H1 (cell line): ENCODE measurements around the gene RAD50. TPM values are rescaled to one million over a fixed set of nuclear protein-coding genes. Genes with fewer than 3 reads are reported as not detected.

Experiments used
- CTCF ChIA-PET: fragments of 300-600 bp; sonication (Branson Sonifier 250); formaldehyde crosslinking; loops from one replicate; lab custom pipeline; 2021; ENCODE audit not compliant: partially characterized antibody; lab: Charles Lee
- POLR2A ChIA-PET: fragments of 300-600 bp; sonication (Branson Sonifier 250); formaldehyde crosslinking; loops from one replicate; lab custom pipeline; 2021; ENCODE audit warnings: inconsistent platforms; ENCODE audit not compliant: partially characterized antibody; lab: Charles Lee
- DNase-seq, 2 experiments: peaks; one replicate each; pipeline versions ENCODE4 v3.0.0 to v3.0.0-alpha.2; 2010 to 2022; ENCODE audit warnings: low spot score in 2 of 2, low read depth in 1 of 2, mixed read lengths in 1 of 2
- FAIRE-seq: peaks from 2 replicates; lab custom pipeline; 2011; peaks lifted over from hg19 to GRCh38; lab: Jason Lieb, UNC
- H2AFZ ChIP-seq: 2 replicates; pipeline ENCODE4 v1.8.1; 2012; ENCODE audit warnings: low read length, inconsistent platforms
- H2AK5ac ChIP-seq: 2 replicates; pipeline ENCODE4 v1.6.1; 2013; ENCODE audit warnings: low read depth, low read length
- H2BK120ac ChIP-seq: replicated peaks from 2 replicates; pipeline ENCODE3; 2013; ENCODE audit warnings: low read depth, low read length, inconsistent platforms
- H2BK12ac ChIP-seq: 2 replicates; pipeline ENCODE4 v1.6.1; 2013; ENCODE audit warnings: low read depth, low read length
- H2BK15ac ChIP-seq: 2 replicates; pipeline ENCODE4 v1.6.1; 2013; ENCODE audit warnings: low read length
- H2BK20ac ChIP-seq: 2 replicates; pipeline ENCODE4 v1.6.1; 2013; ENCODE audit warnings: low read length
- H2BK5ac ChIP-seq: 2 replicates; pipeline ENCODE4 v1.6.1; 2013; ENCODE audit warnings: low read depth, low read length
- H3K14ac ChIP-seq: 2 replicates; pipeline ENCODE4 v1.6.1; 2013; ENCODE audit warnings: inconsistent platforms; ENCODE audit not compliant: insufficient read length
- H3K18ac ChIP-seq: 2 replicates; pipeline ENCODE4 v1.6.1; 2013; ENCODE audit warnings: low read length; ENCODE audit errors: extremely low read depth
- H3K23ac ChIP-seq: 2 replicates; pipeline ENCODE4 v1.6.1; 2013; ENCODE audit warnings: inconsistent platforms; ENCODE audit not compliant: insufficient read length
- H3K23me2 ChIP-seq: 2 replicates; pipeline ENCODE4 v1.6.1; 2013; ENCODE audit warnings: low read depth, low read length
- H3K27ac ChIP-seq: 2 replicates; pipeline ENCODE4 v1.6.1; 2011; ENCODE audit warnings: low read depth, low read length, inconsistent platforms
- H3K27me3 ChIP-seq, 4 experiments: replicated peaks in 1 of 4; 1 replicate in 1 of 4; 2 replicates in 3 of 4; pipeline versions ENCODE4 v1.6.1 to v1.8.1; 2011 to 2013; ENCODE audit warnings: low read length in 3 of 4, mild to moderate bottlenecking in 3 of 4, inconsistent platforms in 2 of 4, mixed read lengths in 2 of 4, moderate library complexity in 1 of 4; ENCODE audit not compliant: control insufficient read depth in 3 of 4, insufficient read depth in 3 of 4; ENCODE audit errors: extremely low read depth in 1 of 4
- H3K36me3 ChIP-seq, 4 experiments: 2 replicates each; pipeline versions ENCODE4 v1.6.1 to v1.8.1; 2011 to 2013; ENCODE audit warnings: mild to moderate bottlenecking in 4 of 4, low read length in 3 of 4, moderate library complexity in 2 of 4, control low read depth in 1 of 4, inconsistent platforms in 1 of 4; ENCODE audit not compliant: insufficient read depth in 4 of 4, control insufficient read depth in 2 of 4
- H3K4ac ChIP-seq: replicated peaks from 2 replicates; pipeline ENCODE3; 2013; ENCODE audit warnings: low read length, low read depth, mixed read lengths, inconsistent platforms; ENCODE audit not compliant: insufficient read length
- H3K4me1 ChIP-seq, 4 experiments: replicated peaks in 1 of 4; 1 replicate in 1 of 4; 2 replicates in 3 of 4; pipeline versions ENCODE4 v1.6.1 to v1.8.1; 2011 to 2013; ENCODE audit warnings: low read length in 3 of 4, inconsistent platforms in 2 of 4, mixed read lengths in 1 of 4; ENCODE audit not compliant: insufficient read depth in 4 of 4, control insufficient read depth in 3 of 4
- H3K4me2 ChIP-seq, 2 experiments: 2 replicates each; pipeline versions ENCODE4 v1.6.1 to v1.8.1; 2011 to 2013; ENCODE audit warnings: low read depth in 2 of 2, low read length in 2 of 2, control low read depth in 1 of 2, inconsistent platforms in 1 of 2, mild to moderate bottlenecking in 1 of 2; ENCODE audit not compliant: insufficient read depth in 1 of 2
- H3K4me3 ChIP-seq, 4 experiments: fragments of 200-600, 300-600 bp in 1 of 4; sonication (generic), shearing (Covaris generic), sonication (Bioruptor Twin) in 1 of 4; 2 replicates each; pipeline versions ENCODE4 v1.5.1 to v1.8.1; 2011 to 2016; ENCODE audit warnings: low read length in 4 of 4, low read depth in 3 of 4, control low read depth in 2 of 4, inconsistent platforms in 2 of 4, mild to moderate bottlenecking in 2 of 4, mixed read lengths in 1 of 4, moderate library complexity in 1 of 4; ENCODE audit not compliant: insufficient read depth in 2 of 4; ENCODE audit errors: extremely low read depth in 1 of 4
- H3K56ac ChIP-seq: replicated peaks from 2 replicates; pipeline ENCODE3; 2013; ENCODE audit warnings: low read depth, mild to moderate bottlenecking, mixed read lengths, low read length, inconsistent platforms; ENCODE audit not compliant: insufficient read length
- H3K79me1 ChIP-seq: 2 replicates; pipeline ENCODE4 v1.6.1; 2013; ENCODE audit warnings: low read depth, low read length, control low read depth
- H3K79me2 ChIP-seq, 2 experiments: 2 replicates each; pipeline versions ENCODE4 v1.6.1 to v1.8.1; 2012 to 2013; ENCODE audit warnings: low read length in 2 of 2, mild to moderate bottlenecking in 2 of 2, inconsistent platforms in 1 of 2; ENCODE audit not compliant: insufficient read depth in 2 of 2, control insufficient read depth in 1 of 2
- H3K9ac ChIP-seq, 4 experiments: replicated peaks in 1 of 4; 1 replicate in 1 of 4; 2 replicates in 3 of 4; pipeline versions ENCODE4 v1.6.1 to v1.8.1; 2011 to 2013; ENCODE audit warnings: low read depth in 3 of 4, low read length in 3 of 4, control low read depth in 2 of 4, mild to moderate bottlenecking in 2 of 4, moderate library complexity in 2 of 4, inconsistent platforms in 1 of 4; ENCODE audit errors: extremely low read depth in 1 of 4
- H3K9me3 ChIP-seq, 2 experiments: 2 replicates each; pipeline versions ENCODE4 v1.6.1 to v1.8.1; 2012 to 2013; ENCODE audit warnings: mild to moderate bottlenecking in 2 of 2, moderate library complexity in 2 of 2, control low read depth in 1 of 2, inconsistent platforms in 1 of 2, low read depth in 1 of 2, low read length in 1 of 2, mixed read lengths in 1 of 2; ENCODE audit not compliant: insufficient read depth in 2 of 2
- H4K20me1 ChIP-seq, 2 experiments: replicated peaks in 1 of 2; 2 replicates each; pipeline versions ENCODE3 to v1.8.1; 2011 to 2013; ENCODE audit warnings: inconsistent platforms in 2 of 2, low read length in 2 of 2, mild to moderate bottlenecking in 1 of 2; ENCODE audit not compliant: insufficient read depth in 2 of 2, control insufficient read depth in 1 of 2
- H4K5ac ChIP-seq: 2 replicates; pipeline ENCODE4 v1.6.1; 2013; ENCODE audit warnings: low read length, low read depth, mixed read lengths, inconsistent platforms; ENCODE audit not compliant: insufficient read length
- H4K8ac ChIP-seq: 2 replicates; pipeline ENCODE4 v1.8.0; 2013; ENCODE audit warnings: mild to moderate bottlenecking, moderate library complexity, low read length, inconsistent platforms; ENCODE audit not compliant: insufficient read depth; ENCODE audit errors: extremely low read depth
- H4K91ac ChIP-seq: replicated peaks from 2 replicates; pipeline ENCODE3; 2013; ENCODE audit warnings: low read length, mixed read lengths, inconsistent platforms; ENCODE audit not compliant: insufficient read length
- CBX8 ChIP-seq: fragments of 300-800, 300-1000 bp; sonication (generic); IDR thresholded peaks from 2 replicates; pipeline ENCODE4 v1.7.1; 2016; ENCODE audit warnings: low read depth, low read length, borderline replicate concordance
- CTBP2 ChIP-seq: IDR thresholded peaks from 2 replicates; pipeline ENCODE4 v1.7.0; 2011; ENCODE audit warnings: borderline replicate concordance, mild to moderate bottlenecking, moderate library complexity, mixed read lengths, low read length; ENCODE audit not compliant: insufficient read depth, insufficient read length
- GABPA ChIP-seq: IDR thresholded peaks from 2 replicates; pipeline ENCODE4 v1.6.1; 2011; ENCODE audit warnings: mild to moderate bottlenecking, low read length, moderate library complexity, borderline replicate concordance; ENCODE audit not compliant: insufficient read depth
- GTF2F1 ChIP-seq: IDR thresholded peaks from 2 replicates; pipeline ENCODE4 v1.6.1; 2012; ENCODE audit warnings: low read depth, low read length, improper control_type of control experiment, borderline replicate concordance
- JUND ChIP-seq: IDR thresholded peaks from 2 replicates; pipeline ENCODE4 v1.6.1; 2011; ENCODE audit warnings: mild to moderate bottlenecking, improper control_type of control experiment, low read length
- POU5F1 ChIP-seq: IDR thresholded peaks from 2 replicates; pipeline ENCODE4 v1.6.1; 2011; ENCODE audit warnings: low read depth, mild to moderate bottlenecking, low read length, moderate library complexity
- SIN3A ChIP-seq, 2 experiments: IDR thresholded peaks in 1 of 2; conservative IDR thresholded peaks in 1 of 2; 2 replicates each; pipeline ENCODE4 v1.6.1; 2011 to 2012; ENCODE audit warnings: low read length in 2 of 2, improper control_type of control experiment in 1 of 2, low read depth in 1 of 2, mild to moderate bottlenecking in 1 of 2
- SRF ChIP-seq: IDR thresholded peaks from 2 replicates; pipeline ENCODE4 v1.6.1; 2011; ENCODE audit warnings: mild to moderate bottlenecking, low read depth, low read length, moderate library complexity
- TAF1 ChIP-seq: IDR thresholded peaks from 2 replicates; pipeline ENCODE4 v1.6.1; 2011; ENCODE audit warnings: mild to moderate bottlenecking, low read depth, low read length
- TCF12 ChIP-seq: IDR thresholded peaks from 2 replicates; pipeline ENCODE4 v1.6.1; 2011; ENCODE audit warnings: low read depth, mild to moderate bottlenecking, low read length
- USF2 ChIP-seq: IDR thresholded peaks from 2 replicates; pipeline ENCODE4 v1.6.1; 2011; ENCODE audit warnings: low read length, improper control_type of control experiment
- WGBS, 2 experiments: shearing (Covaris generic) in 1 of 2; methylation state at CpG; one replicate each; pipeline versions ENCODE4 v1.1.6 to v1.1.7; 2013 to 2015; ENCODE audit warnings: low lambda C conversion rate in 2 of 2, mixed read lengths in 2 of 2, inconsistent platforms in 1 of 2, low coverage in 1 of 2, missing lambda C conversion rate in 1 of 2; ENCODE audit not compliant: insufficient replicate concordance in 2 of 2, insufficient coverage in 1 of 2, insufficient read length in 1 of 2; ENCODE audit errors: extremely low coverage in 1 of 2, missing lambda C conversion rate in 1 of 2; 5-methylcytosine and 5-hydroxymethylcytosine counted together
- polyA plus RNA-seq, 7 experiments: library from polyadenylated mRNA; depleted of rRNA in 3 of 7; stranded (reverse) in 5 of 7; unstranded in 2 of 7; fragments of >200 nt in 5 of 7; fragments of 200-250 nt in 2 of 7; gene quantifications; 1 replicate in 5 of 7; 2 replicates in 1 of 7; 4 replicates in 1 of 7; pipeline versions ENCODE4 v1.2.1 to v1.2.3, GENCODE V29; 2011 to 2013; ENCODE audit warnings: missing spikeins in 2 of 7, mixed read lengths in 2 of 7
- total RNA-seq: library from RNA; stranded (reverse); fragmentation: NEBNext Ultra II Directional; extraction: Animal tissue kit (Norgen Biotek cat#: 25700); gene quantifications from 2 replicates; pipeline ENCODE4 v1.2.1, GENCODE V29; 2021

RAD50 gene
- total and polyA plus RNA-seq, 2 of the 8 experiments (the other 6 are each of a cell fraction or from before 2014, with no cell fraction given), result 10.1 to 39.4 TPM

- Histone ChIP-seq H2AK5ac (no peak overlapping the region), H2BK5ac (no peak overlapping the region), H3K4ac (no peak overlapping the region), H3K56ac (no peak overlapping the region), H4K91ac (no peak overlapping the region), H2AFZ (no peak overlapping the region), H2BK120ac (no peak overlapping the region), H3K27ac (no peak overlapping the region), H3K79me1 (no peaks in the 10 kb centered on the region), H3K36me3 (no peaks in the 10 kb centered on the region), H4K20me1 (no peaks in the 10 kb centered on the region), H3K23me2 (no peaks in the 10 kb centered on the region; the same call in 1 of the 2 replicates), H3K4me2 (no peak overlapping the region), H2BK12ac (no peak overlapping the region), H3K9ac (no peak overlapping the region), H4K5ac (no peak overlapping the region), H3K9me3 (no peaks in the 10 kb centered on the region), H2BK20ac (no peak overlapping the region), H3K14ac (no peak overlapping the region), H3K27me3 (no peaks in the 10 kb centered on the region), H3K4me3 (no peak overlapping the region), H3K4me1 (no peaks in the 10 kb centered on the region), H3K79me2 (no peaks in the 10 kb centered on the region), H4K8ac (no peak overlapping the region), H3K18ac (no peak overlapping the region), H2BK15ac (no peak overlapping the region), H3K23ac (no peak overlapping the region)
- 93 to 100% methylated on average over 1 to 9 of the region's 11 CpGs for WGBS, 2 experiments
- DNase-seq (no peak), FAIRE-seq (no peak)
- ChIA-PET CTCF (interaction anchor here (0.7 to 5.6 kb wide), 13 partner anchors 9 to 344 kb away, joined by 3 to 23 read pairs (median 3); no protein-coding TSS in a partner anchor), POLR2A (no interaction called here)
- no peak for TF ChIP-seq GTF2F1
- TF ChIP-seq SRF, result no peak
- TF ChIP-seq GABPA, result no peak
- no peak for TF ChIP-seq USF2
- no peak for TF ChIP-seq POU5F1
- no peak for TF ChIP-seq CBX8
- no peak for TF ChIP-seq SIN3A (conservative IDR thresholded peaks at IDR 0.05 in 1 of 2, IDR thresholded peaks at IDR 0.05 in 1 of 2; ENCODE audit: low read depth in 1 of 2, low read length in 2 of 2)
- TF ChIP-seq TCF12, result no peak
- no peak for TF ChIP-seq TAF1
- no peak for TF ChIP-seq JUND
- no peak for TF ChIP-seq CTBP2
Observed at GRCh38 chr5:132675936-132676689, 119.3 kb downstream of the RAD50 start.
